IPS-20b (cell line): Measurements from ENCODE around the gene PRF1.
"Not testable (repeated sequence)": the region's sequence is repeated elsewhere in the genome, so short reads cannot be mapped to it uniquely, and the experiment has no call there.

Experiments
- H3K27ac ChIP-seq: one replicate; pipeline ENCODE4 v1.5.1; 2013; ENCODE audit warnings: low read length
- H3K27me3 ChIP-seq: 2 replicates; pipeline ENCODE4 v1.6.1; 2013; ENCODE audit warnings: mild to moderate bottlenecking, low read length, inconsistent platforms; ENCODE audit not compliant: insufficient read depth
- H3K36me3 ChIP-seq: 2 replicates; pipeline ENCODE4 v1.6.1; 2013; ENCODE audit warnings: low read depth, mild to moderate bottlenecking, inconsistent platforms, low read length, moderate library complexity; ENCODE audit not compliant: insufficient read depth
- H3K4me1 ChIP-seq: 2 replicates; pipeline ENCODE4 v1.6.1; 2013; ENCODE audit warnings: mild to moderate bottlenecking, control low read depth, inconsistent platforms, low read length, moderate library complexity; ENCODE audit not compliant: insufficient read depth
- H3K4me3 ChIP-seq: 2 replicates; pipeline ENCODE4 v1.5.1; 2013; ENCODE audit warnings: mild to moderate bottlenecking, low read length, inconsistent platforms
- H3K9ac ChIP-seq: 2 replicates; pipeline ENCODE4 v1.6.1; 2013; ENCODE audit warnings: low read depth, mild to moderate bottlenecking, inconsistent platforms, low read length, moderate library complexity
- H3K9me3 ChIP-seq: 2 replicates; pipeline ENCODE4 v1.6.1; 2013; ENCODE audit warnings: mild to moderate bottlenecking, low read depth, low read length, inconsistent platforms; ENCODE audit not compliant: insufficient read depth

PRF1 gene

DNA sequence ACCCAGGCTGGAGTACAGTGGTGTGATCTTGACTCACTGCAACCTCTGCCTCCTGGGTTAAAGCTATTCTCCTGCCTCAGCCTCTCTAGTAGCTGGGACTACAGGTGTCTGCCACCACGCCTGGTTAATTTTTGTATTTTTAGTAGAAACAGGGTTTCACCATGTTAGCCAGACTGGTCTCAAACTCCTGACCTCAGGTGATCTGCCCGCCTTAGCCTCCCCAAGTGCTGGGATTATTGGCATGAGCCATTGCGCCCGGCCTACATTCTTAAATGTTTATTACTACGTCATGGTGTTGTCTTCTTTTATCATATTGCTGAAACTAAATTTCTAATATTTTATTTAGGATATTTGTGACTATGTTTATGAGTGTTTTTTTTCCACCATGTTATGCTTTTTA, 21.4 kb downstream of the PRF1 start:
- H3K4me3 ChIP-seq, H3K27ac ChIP-seq, H3K36me3 ChIP-seq, H3K27me3 ChIP-seq, H3K9ac ChIP-seq, H3K9me3 ChIP-seq: not testable (repeated sequence)
- H3K4me1 ChIP-seq = peaks cover 11% of the 10 kb centered on the region; the same call in 1 of the 2 replicates

DNA sequence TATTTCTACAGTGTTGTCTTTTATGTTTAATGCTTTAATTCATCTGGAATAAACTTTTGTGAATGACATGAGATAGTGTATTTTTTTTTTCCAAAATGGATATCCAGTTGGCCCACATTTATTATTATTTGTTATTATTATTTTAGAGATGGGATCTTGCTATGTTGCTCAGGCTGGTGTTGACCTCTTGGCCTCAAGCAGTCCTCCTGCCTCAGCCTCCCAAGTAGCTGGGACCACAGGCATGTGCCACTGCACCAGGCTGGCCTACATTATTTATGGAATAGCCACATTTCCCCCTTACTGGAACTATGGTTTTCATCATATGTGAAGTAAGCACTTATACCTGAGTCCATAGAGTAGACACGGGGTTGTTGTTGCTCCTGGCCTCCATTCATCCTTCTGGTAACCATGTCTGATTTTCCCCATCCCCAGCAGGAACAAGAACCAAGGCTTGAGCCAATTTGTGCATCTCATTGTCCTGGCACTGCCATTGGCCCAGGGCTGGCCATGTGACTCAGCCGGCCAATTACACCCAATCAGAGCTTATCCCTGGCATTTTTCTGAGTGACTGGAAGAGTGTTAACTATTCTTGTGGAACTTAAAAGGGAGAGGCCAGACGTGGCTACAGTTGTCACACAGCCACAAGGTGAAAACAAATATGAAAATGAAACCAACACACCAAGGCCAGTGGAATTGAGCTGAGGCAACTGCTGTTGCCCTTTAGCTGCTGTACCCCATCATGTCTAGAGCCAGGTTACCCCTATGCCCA, 23.1 kb downstream of the PRF1 start:
- peaks cover 5% of the 10 kb centered on the region; the same call in 1 of the 2 replicates for H3K4me1 ChIP-seq
- H3K9ac ChIP-seq = no peak overlapping the region
- H3K27ac ChIP-seq = no peak overlapping the region
- no peaks in the 10 kb centered on the region for H3K9me3 ChIP-seq
- H3K27me3 ChIP-seq = no peaks in the 10 kb centered on the region
- no peaks in the 10 kb centered on the region for H3K36me3 ChIP-seq
- no peak overlapping the region for H3K4me3 ChIP-seq

DNA sequence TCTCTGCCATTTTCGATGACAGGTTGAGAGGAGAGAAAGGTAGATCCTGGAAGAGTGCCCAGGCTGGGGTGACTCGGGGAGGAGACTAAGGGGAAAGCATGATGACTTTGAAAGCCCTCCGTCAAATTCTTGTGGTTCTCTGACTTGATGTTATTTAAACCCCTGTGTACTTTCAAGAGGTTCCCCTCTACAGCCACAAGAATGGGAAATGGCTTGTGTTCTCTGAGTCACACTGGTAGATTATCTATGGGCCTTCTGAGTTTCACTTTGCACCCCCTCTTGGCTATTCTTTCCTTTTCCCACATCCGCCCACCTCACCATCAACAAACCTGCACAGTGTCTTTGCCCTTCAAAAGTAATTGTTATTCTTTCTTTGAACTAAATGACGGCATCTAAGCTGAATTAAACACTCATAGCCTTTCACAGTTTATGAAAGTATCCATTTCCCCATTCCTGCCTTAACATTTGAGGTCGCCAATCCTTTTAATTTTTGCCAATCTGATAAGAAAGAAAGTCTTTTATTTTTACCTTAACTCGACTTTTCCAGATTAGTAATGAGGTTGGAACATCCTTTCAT, 24.1 kb downstream of the PRF1 start:
- no peaks in the 10 kb centered on the region for H3K9me3 ChIP-seq
- H3K27ac ChIP-seq = no peak overlapping the region
- H3K4me1 ChIP-seq = no peaks in the 10 kb centered on the region; the same call in 1 of the 2 replicates
- H3K4me3 ChIP-seq = no peak overlapping the region
- H3K27me3 ChIP-seq = no peaks in the 10 kb centered on the region
- no peak overlapping the region for H3K9ac ChIP-seq
- H3K36me3 ChIP-seq = no peaks in the 10 kb centered on the region

DNA sequence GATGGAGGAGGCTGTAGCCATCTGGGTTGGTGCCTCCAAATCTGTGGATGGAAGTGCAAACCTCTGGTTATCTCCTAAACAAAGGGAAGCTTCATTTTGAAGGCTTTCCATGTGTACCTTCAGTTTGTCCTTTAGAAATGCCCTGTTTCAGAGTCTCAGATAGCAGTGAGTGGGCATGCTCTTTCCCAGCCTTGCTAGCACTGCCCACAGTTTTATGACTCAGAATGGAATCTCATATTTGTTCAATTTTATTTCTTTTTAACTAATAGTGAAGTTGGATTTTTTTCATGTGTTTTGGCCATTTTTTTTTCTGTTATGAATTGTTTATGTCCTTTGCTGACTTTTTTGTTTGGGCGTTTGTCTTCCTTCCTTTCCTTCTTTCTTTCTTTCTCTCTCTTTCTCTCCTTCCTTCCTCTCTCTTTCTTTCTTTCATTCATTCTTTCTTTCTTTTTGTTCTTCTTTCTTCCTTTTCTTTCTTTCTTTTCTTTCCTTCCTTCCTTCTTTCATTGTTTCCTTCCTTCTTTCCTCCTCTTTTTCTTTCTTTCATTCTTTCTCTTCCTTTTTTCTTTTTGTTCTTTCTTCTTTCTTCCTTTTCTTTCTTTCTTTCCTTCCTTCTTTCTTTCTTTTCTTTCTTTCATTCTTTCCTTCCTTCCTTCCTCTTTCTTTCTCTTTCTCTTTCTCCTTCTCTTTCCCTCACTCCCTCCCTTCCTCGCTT, 25.6 kb downstream of the PRF1 start:
- H3K9ac ChIP-seq = no peak overlapping the region
- no peaks in the 10 kb centered on the region for H3K27me3 ChIP-seq
- H3K4me3 ChIP-seq = no peak overlapping the region
- no peaks in the 10 kb centered on the region for H3K9me3 ChIP-seq
- no peaks in the 10 kb centered on the region for H3K4me1 ChIP-seq
- no peaks in the 10 kb centered on the region for H3K36me3 ChIP-seq
- no peak overlapping the region for H3K27ac ChIP-seq

DNA sequence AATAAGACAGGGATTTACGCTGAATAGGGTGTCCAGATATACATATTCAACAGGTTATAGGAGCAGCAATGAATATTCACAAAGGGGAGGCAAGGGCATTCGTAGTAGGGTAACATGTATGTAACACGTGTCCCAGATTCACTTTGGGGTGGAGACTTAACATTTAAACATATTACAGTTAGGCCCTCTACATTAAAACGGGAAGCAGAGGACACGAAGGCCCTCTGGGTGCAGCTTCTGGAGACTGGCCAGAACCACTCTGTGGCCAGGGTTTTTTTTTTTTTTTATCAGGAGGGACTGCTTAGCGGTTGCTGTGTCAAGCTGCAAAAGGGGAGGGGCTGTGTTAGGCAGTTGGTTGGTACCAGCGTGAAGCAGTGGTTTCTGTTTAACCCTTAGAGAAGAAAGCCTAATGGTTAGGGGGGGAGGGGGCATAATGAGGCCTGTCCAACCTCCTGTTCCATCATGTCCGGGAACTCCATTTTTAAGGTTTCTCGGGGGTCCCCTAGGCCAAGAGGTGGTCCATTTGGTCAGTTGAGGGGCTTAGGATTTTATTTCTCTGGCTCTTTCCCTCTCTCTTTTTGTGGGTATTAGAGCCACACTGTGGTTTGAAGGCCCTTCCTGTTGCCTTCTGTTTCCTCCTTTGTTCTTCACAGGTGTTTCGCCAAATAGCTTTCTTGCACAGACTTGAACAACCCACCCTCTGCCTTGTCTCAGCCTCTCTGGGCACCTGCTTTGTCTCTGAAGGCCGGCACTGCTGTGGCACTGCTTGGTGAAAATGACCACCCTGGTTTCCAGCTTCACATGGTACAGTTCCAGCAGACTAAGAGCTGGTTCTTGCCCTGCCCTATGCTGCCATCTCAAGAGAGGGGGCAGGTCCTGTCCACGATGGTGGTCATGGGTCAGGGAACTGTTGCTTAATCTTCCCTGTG, 26.4 kb downstream of the PRF1 start:
- no peaks in the 10 kb centered on the region for H3K27me3 ChIP-seq
- no peak overlapping the region for H3K27ac ChIP-seq
- H3K9ac ChIP-seq = no peak overlapping the region
- no peaks in the 10 kb centered on the region for H3K9me3 ChIP-seq
- H3K36me3 ChIP-seq = no peaks in the 10 kb centered on the region
- no peak overlapping the region for H3K4me3 ChIP-seq
- no peaks in the 10 kb centered on the region for H3K4me1 ChIP-seq

DNA sequence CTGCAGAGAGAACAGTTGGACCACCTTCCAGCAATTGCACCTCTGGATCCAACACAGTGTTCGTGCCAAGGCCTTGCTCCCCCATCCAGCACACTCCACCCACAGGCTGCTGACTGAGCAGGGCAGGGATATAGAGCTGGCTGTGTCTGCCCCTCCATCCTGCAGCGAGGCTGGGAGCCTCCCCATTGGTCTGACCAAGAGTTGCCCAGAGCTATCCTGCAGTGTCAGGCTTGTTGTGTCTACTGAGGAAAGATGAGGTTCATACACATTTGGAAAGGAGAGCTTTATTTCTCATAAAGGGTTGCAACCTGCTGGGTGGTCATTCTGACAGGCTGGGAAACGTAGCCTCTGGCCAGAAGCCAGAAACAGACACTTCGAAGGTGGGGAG, 27.1 kb downstream of the PRF1 start:
- Histone ChIP-seq H3K9ac (no peak overlapping the region), H3K27ac (no peak overlapping the region), H3K4me1 (no peaks in the 10 kb centered on the region), H3K36me3 (no peaks in the 10 kb centered on the region), H3K4me3 (no peak overlapping the region), H3K9me3 (no peaks in the 10 kb centered on the region), H3K27me3 (no peaks in the 10 kb centered on the region)

DNA sequence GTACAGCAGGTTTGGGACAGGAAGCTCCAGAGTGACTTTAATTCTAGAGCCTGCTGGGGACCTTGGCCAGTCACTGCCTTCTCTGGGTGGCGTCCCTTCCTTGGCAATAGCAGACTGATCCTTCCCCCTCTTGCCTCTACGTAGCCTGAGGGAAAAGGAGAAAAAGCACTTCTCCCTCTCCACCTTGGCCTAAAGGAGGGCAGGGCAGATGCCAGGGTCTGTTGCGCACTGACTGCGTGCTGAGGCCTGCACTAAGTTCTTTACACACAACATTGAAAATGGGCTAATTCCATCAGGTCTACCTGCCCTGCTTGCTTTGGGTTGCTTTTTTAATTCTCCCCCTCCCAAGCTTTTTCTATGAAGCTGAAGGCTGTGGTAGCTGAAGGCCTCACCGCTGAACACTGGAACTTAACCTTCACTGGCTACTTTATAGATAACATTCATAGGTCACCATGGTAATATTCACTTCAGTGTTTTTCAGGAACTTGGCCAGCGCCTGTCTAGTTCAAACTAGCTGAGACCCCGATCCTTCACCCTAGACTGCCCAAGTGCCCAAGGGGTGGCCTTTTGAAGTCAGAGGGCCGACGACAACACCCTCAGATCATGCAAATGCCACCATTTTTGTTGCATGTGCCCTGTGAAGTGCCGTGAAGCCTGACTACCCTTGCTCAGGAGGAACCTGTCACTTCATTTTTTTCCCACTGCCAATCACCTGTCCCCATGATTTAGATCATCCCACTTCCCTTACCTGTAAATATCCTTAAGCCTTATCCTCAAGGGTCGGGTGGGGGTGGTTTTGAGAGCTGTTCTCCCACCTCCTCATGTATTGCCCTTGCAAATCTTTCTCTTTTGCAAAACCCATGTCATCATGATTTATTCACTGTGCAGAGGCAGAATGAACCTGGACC, 28.7 kb downstream of the PRF1 start:
- Histone ChIP-seq H3K27ac (no peak overlapping the region), H3K4me3 (no peak overlapping the region), H3K9me3 (no peaks in the 10 kb centered on the region), H3K9ac (no peak overlapping the region), H3K27me3 (no peaks in the 10 kb centered on the region), H3K36me3 (no peaks in the 10 kb centered on the region), H3K4me1 (no peaks in the 10 kb centered on the region)

DNA sequence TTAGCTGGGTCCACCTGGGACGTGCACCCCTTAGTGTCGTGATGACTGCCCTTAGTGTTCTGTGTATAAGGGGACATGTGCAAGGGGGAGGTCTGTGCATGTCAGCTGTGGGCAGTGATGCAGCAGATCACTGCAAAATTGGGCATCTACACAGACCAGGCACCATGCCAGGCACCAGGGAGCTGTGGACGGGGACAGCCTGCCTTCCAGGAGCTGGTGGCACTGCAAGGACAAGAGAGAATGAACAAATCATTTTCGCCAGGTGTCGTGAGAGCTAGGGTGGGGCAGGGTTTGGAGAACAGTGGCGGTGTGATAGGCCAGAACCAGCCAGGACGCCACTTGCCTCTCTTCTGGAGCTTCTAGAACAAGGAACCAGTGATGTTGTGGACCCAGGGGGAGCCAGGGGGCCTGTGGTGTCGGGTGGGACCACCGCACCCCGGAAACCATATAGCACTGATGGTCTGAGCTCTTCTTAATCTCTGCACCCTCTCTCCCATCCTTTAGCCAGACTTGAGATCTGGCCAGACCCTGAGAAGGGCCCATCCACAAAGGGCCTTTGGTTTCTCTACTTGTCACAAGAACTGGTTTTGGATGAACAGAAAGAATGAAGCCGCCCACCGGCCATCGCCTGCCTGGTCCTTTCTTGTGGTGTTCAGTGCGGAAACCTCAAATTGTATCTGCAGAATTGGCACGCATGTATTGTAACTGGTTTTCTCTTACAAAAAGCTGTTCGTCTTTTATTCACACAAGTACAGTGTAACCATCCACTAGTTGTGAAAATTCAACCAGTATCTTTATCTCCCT, 30.7 kb downstream of the PRF1 start:
- H3K9ac ChIP-seq = no peak overlapping the region; the same call in 1 of the 2 replicates
- H3K36me3 ChIP-seq = no peaks in the 10 kb centered on the region
- H3K9me3 ChIP-seq = no peaks in the 10 kb centered on the region
- H3K27me3 ChIP-seq = no peaks in the 10 kb centered on the region
- H3K4me3 ChIP-seq = no peak overlapping the region
- no peak overlapping the region for H3K27ac ChIP-seq
- H3K4me1 ChIP-seq = no peaks in the 10 kb centered on the region

DNA sequence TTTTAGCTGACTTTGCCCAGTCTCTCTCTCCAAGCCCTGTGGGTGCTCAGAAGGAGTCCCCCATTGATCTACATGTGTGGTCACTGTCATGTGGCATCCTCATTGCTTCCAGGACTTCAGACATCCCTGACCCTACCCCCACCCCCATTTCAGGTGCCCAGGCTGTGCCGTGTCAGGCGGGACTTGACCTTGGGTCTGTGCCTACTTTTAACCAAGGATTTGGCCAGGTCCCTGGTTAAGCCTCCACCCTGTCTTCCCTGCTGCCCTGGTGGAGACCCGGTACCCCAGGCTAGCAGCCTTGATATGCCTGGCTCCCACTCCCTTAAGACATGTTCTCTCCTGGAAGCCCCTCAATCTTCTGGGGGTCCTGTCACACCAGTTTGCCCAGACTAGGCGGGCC, 31.3 kb downstream of the PRF1 start:
- H3K9me3 ChIP-seq = no peaks in the 10 kb centered on the region
- H3K4me1 ChIP-seq = no peaks in the 10 kb centered on the region
- H3K27ac ChIP-seq = no peak overlapping the region
- no peaks in the 10 kb centered on the region for H3K36me3 ChIP-seq
- no peak overlapping the region for H3K4me3 ChIP-seq
- H3K27me3 ChIP-seq = no peaks in the 10 kb centered on the region
- H3K9ac ChIP-seq = no peak overlapping the region

DNA sequence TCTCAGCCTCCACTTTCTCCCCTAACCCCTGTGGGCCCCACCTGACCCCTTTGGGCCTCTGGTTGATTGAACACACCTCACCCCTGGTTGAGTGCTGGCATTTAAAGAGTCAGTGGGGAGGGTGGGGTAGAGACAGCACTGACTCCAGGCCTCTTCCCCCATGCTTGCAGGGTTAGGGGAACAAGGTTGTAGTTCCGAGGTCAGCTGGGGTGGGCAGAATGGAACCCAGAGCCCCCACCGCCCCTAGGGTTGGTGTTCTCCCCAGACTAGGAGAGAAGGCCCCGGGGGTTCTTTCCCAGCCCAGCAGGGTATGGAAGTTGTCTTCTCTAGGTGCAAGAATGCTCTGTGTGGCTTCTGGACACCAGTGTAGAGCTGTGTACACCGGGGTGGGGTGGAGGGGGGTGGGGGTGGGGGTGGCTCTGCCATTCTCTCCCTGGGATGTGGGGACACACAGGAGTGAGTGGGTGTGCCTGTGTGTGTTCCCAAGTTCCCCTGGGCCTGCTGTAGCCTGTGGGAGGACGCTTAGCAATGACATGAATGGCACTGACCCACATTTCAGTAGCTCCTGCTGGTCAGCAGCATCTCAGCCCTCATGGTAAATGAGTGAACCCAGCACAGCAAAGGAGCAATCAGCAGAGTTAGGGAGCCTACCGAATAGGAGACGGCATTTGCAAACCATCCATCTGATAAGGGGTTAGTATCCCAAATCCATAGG, 33.6 kb downstream of the PRF1 start:
- H3K9ac ChIP-seq = no peak overlapping the region
- no peak overlapping the region for H3K4me3 ChIP-seq
- no peaks in the 10 kb centered on the region for H3K9me3 ChIP-seq
- H3K4me1 ChIP-seq = no peaks in the 10 kb centered on the region
- no peaks in the 10 kb centered on the region for H3K36me3 ChIP-seq
- H3K27ac ChIP-seq = no peak overlapping the region
- no peaks in the 10 kb centered on the region for H3K27me3 ChIP-seq
